ENCODE results near the gene SMS.

Gene SMS

DNA sequence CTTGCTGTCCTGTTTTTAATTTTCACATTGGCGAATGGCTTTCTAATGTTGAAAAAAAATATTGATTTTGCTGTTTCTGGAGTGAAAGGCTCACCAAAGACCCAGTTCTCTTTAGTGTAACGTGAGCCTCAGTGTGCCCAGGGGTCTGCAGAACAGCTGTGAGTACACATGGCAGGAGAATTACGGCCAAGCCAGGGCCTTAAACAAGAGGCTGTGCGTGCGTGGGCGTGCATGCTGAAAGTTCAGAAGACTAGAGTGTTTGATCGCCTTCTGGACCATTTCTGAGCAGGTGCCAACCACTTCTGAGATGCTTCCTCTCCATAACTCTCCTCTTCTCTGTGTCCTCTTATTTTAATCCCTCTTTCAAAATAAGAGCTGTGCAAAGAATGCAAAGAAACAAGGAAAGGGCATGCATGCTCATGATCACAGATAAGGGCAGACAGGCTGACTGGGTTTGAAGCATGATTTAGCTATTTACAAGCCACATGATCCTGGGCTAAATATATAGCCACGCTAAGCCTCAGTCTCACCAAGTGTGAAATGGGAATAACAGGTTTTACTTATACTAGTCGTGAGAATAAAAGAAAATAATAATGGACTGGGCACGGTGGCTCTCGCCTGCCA is 101.5 kb downstream of the SMS start:
- no peak for DNase-seq

DNA sequence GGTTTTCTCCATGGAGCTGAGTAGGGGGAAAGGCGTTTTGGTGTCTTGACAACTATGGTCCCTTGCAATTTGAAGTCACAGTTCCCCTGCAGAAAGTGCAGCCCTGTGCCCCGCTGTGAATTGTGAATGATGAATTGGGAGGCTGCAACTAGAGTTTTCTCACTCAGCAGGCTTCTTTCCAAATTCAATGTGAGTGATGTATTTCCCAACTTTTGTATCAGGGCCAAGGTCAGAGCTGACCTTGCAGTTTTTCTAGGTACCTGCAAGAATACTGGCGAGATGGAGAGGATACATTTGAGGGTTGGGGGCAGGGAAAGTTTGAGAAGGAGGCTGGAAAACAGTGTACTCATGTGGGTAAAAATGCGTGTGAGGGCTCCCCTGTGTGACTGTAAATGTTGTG is 103.4 kb downstream of the SMS start:
- no peak for DNase-seq
